HCT116 (cell line): ENCODE results near the gene UTP11. TPM values are rescaled to one million over a fixed set of nuclear protein-coding genes. Genes with fewer than 3 reads are reported as not detected.

Experiments used
- ATAC-seq: fragments of 200-7000 bp; cut with Tn5 transposase; 2 replicates; pipeline ENCODE4 v1.9.1; 2020; ENCODE audit warnings: mild to moderate bottlenecking, moderate library complexity
- BruUV-seq: library from RNA; stranded (reverse); fragments of 400-500 nt; replicated peaks from 2 replicates; lab custom pipeline; 2021; lab: Mats Ljungman, UMichigan
- CTCF ChIA-PET: fragments of 300-600 bp; sonication (Branson Sonifier 250); formaldehyde crosslinking; loops from one replicate; lab custom pipeline; 2021; ENCODE audit warnings: antibody characterized with exemption; lab: Charles Lee
- POLR2A ChIA-PET: fragments of 300-600, 350-600 bp; sonication (Branson Sonifier 250); formaldehyde crosslinking; loops from one replicate; lab custom pipeline; 2021; ENCODE audit warnings: antibody characterized with exemption; lab: Charles Lee
- RAD21 ChIA-PET, 2 experiments: fragments of 300-600 bp; sonication (Branson Sonifier 250); formaldehyde crosslinking; loops; one replicate each; lab custom pipeline; 2023; ENCODE audit warnings: low total read pairs in 2 of 2; ENCODE audit not compliant: uncharacterized antibody in 2 of 2, unreplicated experiment in 2 of 2, low non-redundant PET in 1 of 2; lab: Charles Lee
- DNase-seq: peaks from one replicate; pipeline ENCODE4 v3.0.0-alpha.2; 2010; ENCODE audit warnings: low read depth, low spot score
- H2AFZ ChIP-seq: fragments of 200-600 bp; shearing (Covaris generic), sonication (generic); 2 replicates; pipeline ENCODE4 v1.6.1; 2017; ENCODE audit warnings: low read depth, mixed run types, mixed read lengths, antibody characterized with exemption, low read length; ENCODE audit not compliant: poor library complexity, severe bottlenecking
- H3K27ac ChIP-seq: 2 replicates; pipeline ENCODE4 v1.5.1; 2012; ENCODE audit warnings: low read depth, low read length
- H3K27me3 ChIP-seq: fragments of 200-600 bp; sonication (generic); 2 replicates; pipeline ENCODE4 v1.6.1; 2016; ENCODE audit warnings: mixed run types, low read length, mixed read lengths; ENCODE audit not compliant: insufficient read depth
- H3K36me3 ChIP-seq, 2 experiments: fragments of 200-500 bp in 1 of 2; fragments of 200-600 bp in 1 of 2; sonication (Bioruptor generic) in 1 of 2; sonication (generic) in 1 of 2; 2 replicates each; pipeline versions ENCODE4 v1.5.1 to v1.6.1; 2014 to 2016; ENCODE audit warnings: low read length in 2 of 2, inconsistent platforms in 1 of 2, mixed read lengths in 1 of 2, mixed run types in 1 of 2; ENCODE audit not compliant: insufficient read depth in 2 of 2, control insufficient read depth in 1 of 2
- H3K4me1 ChIP-seq, 2 experiments: fragments of 200-600 bp in 1 of 2; sonication (generic) in 1 of 2; 2 replicates each; pipeline versions ENCODE4 v1.5.1 to v1.6.1; 2012 to 2017; ENCODE audit warnings: low read length in 2 of 2, inconsistent platforms in 1 of 2, mild to moderate bottlenecking in 1 of 2, mixed read lengths in 1 of 2, mixed run types in 1 of 2, moderate library complexity in 1 of 2; ENCODE audit not compliant: insufficient read depth in 2 of 2, control insufficient read depth in 1 of 2
- H3K4me2 ChIP-seq: fragments of 200-600 bp; sonication (generic); 2 replicates; pipeline ENCODE4 v1.6.1; 2017; ENCODE audit warnings: mixed run types, low read length, mixed read lengths
- H3K4me3 ChIP-seq, 2 experiments: fragments of 200-600 bp in 1 of 2; sonication (generic) in 1 of 2; replicated peaks in 1 of 2; 2 replicates each; pipeline ENCODE4 v1.5.1; 2011 to 2016; ENCODE audit warnings: low read length in 2 of 2, control low read depth in 1 of 2, low read depth in 1 of 2, mild to moderate bottlenecking in 1 of 2, mixed read lengths in 1 of 2, mixed run types in 1 of 2
- H3K79me2 ChIP-seq: fragments of 200-600 bp; sonication (generic); 2 replicates; pipeline ENCODE4 v1.6.1; 2017; ENCODE audit warnings: mild to moderate bottlenecking, mixed run types, low read length, moderate library complexity, mixed read lengths; ENCODE audit not compliant: insufficient read depth
- H3K9ac ChIP-seq: fragments of 200-600 bp; sonication (generic); 2 replicates; pipeline ENCODE4 v1.6.1; 2016; ENCODE audit warnings: low read length, mixed read lengths
- H3K9me2 ChIP-seq: fragments of 200-600 bp; sonication (generic), shearing (Covaris generic); 2 replicates; pipeline ENCODE4 v1.6.1; 2017; ENCODE audit warnings: mixed run types, mild to moderate bottlenecking, moderate library complexity; ENCODE audit not compliant: insufficient read depth
- H3K9me3 ChIP-seq, 2 experiments: fragments of 200-500 bp in 1 of 2; fragments of 200-600 bp in 1 of 2; sonication (Bioruptor generic) in 1 of 2; sonication (generic) in 1 of 2; 2 replicates each; pipeline ENCODE4 v1.6.1; 2014 to 2017; ENCODE audit warnings: low read length in 2 of 2, mixed read lengths in 2 of 2, inconsistent platforms in 1 of 2, low read depth in 1 of 2, mild to moderate bottlenecking in 1 of 2, mixed run types in 1 of 2, moderate library complexity in 1 of 2; ENCODE audit not compliant: control insufficient read depth in 1 of 2, insufficient read depth in 1 of 2
- H4K20me1 ChIP-seq: fragments of 200-600 bp; sonication (generic), shearing (Covaris generic); 2 replicates; pipeline ENCODE4 v1.6.1; 2017; ENCODE audit warnings: mixed run types, mild to moderate bottlenecking, moderate library complexity; ENCODE audit not compliant: insufficient read depth
- ATF3 ChIP-seq: IDR thresholded peaks from 2 replicates; pipeline ENCODE4 v1.6.1; 2012
- CBX3 ChIP-seq: IDR thresholded peaks from 2 replicates; pipeline ENCODE4 v1.6.1; 2012; ENCODE audit warnings: low read depth
- CTCF ChIP-seq, 3 experiments: fragments of 200-600 bp in 1 of 3; sonication (generic) in 1 of 3; IDR thresholded peaks in 2 of 3; conservative IDR thresholded peaks in 1 of 3; 2 replicates each; pipeline ENCODE4 v1.5.1; 2012 to 2017; ENCODE audit warnings: low read depth in 2 of 3, low read length in 2 of 3, antibody characterized with exemption in 1 of 3, borderline replicate concordance in 1 of 3, control low read depth in 1 of 3, mild to moderate bottlenecking in 1 of 3, mixed read lengths in 1 of 3, mixed run types in 1 of 3, moderate library complexity in 1 of 3; ENCODE audit not compliant: insufficient read depth in 1 of 3
- EGR1 ChIP-seq: IDR thresholded peaks from 2 replicates; pipeline ENCODE4 v1.6.1; 2012; ENCODE audit warnings: low read depth
- ELF1 ChIP-seq: IDR thresholded peaks from 2 replicates; pipeline ENCODE4 v1.6.1; 2012; ENCODE audit warnings: low read depth, borderline replicate concordance
- EZH2 ChIP-seq: fragments of 200-600 bp; sonication (generic); IDR thresholded peaks from 2 replicates; pipeline ENCODE4 v1.6.1; 2017; ENCODE audit warnings: antibody characterized with exemption, mixed run types
- EZH2phosphoT487 ChIP-seq: fragments of 200-600 bp; IDR thresholded peaks from 2 replicates; pipeline ENCODE4 v1.6.1; 2018; ENCODE audit warnings: antibody characterized with exemption, borderline replicate concordance
- JUND ChIP-seq: IDR thresholded peaks from 2 replicates; pipeline ENCODE4 v1.6.1; 2012
- MAX ChIP-seq: IDR thresholded peaks from 2 replicates; pipeline ENCODE4 v1.6.1; 2012
- POLR2A ChIP-seq: IDR thresholded peaks from 2 replicates; pipeline ENCODE4 v1.7.0; 2011; ENCODE audit warnings: borderline replicate concordance; ENCODE audit not compliant: insufficient read depth, insufficient read length; ENCODE audit errors: extremely low read depth
- POLR2AphosphoS5 ChIP-seq: IDR thresholded peaks from 2 replicates; pipeline ENCODE4 v1.6.1; 2011; ENCODE audit warnings: mild to moderate bottlenecking, low read depth, low read length, moderate library complexity
- REST ChIP-seq: IDR thresholded peaks from 2 replicates; pipeline ENCODE4 v1.6.1; 2012; ENCODE audit warnings: low read depth
- SP1 ChIP-seq: IDR thresholded peaks from 2 replicates; pipeline ENCODE4 v1.6.1; 2012; ENCODE audit warnings: low read depth
- SRF ChIP-seq: IDR thresholded peaks from 2 replicates; pipeline ENCODE4 v1.6.1; 2012; ENCODE audit warnings: low read depth
- TCF7L2 ChIP-seq: IDR thresholded peaks from 2 replicates; pipeline ENCODE4 v1.7.0; 2011; ENCODE audit warnings: borderline replicate concordance, inconsistent platforms; ENCODE audit not compliant: insufficient read depth, insufficient read length; ENCODE audit errors: extremely low read depth
- YY1 ChIP-seq: IDR thresholded peaks from 2 replicates; pipeline ENCODE4 v1.6.1; 2011; ENCODE audit warnings: low read length, low read depth, moderate library complexity, mild to moderate bottlenecking; ENCODE audit not compliant: insufficient replicate concordance; ENCODE audit errors: extremely low read depth
- ZBTB33 ChIP-seq: IDR thresholded peaks from 2 replicates; pipeline ENCODE4 v1.6.1; 2011; ENCODE audit warnings: mild to moderate bottlenecking, low read length, moderate library complexity; ENCODE audit not compliant: insufficient replicate concordance; ENCODE audit errors: extremely low read depth
- ZFX ChIP-seq: fragments of 450-650 bp; IDR thresholded peaks from 2 replicates; pipeline ENCODE4 v1.6.1; 2017
- ZNF274 ChIP-seq: fragments of 200-500 bp; sonication (Bioruptor generic); IDR thresholded peaks from 2 replicates; pipeline ENCODE4 v1.6.1; 2014; ENCODE audit warnings: mild to moderate bottlenecking, low read depth, low read length, inconsistent platforms
- intact Hi-C: fragments of 100-400 bp; cut with micrococcal nuclease; formaldehyde crosslinking; loops from 2 replicates; pipeline ENCODE4 v1.10.0; 2022
- total RNA-seq: library from RNA; stranded (reverse); gene quantifications from one replicate; pipeline ENCODE4 v1.2.1, GENCODE V29; 2021; ENCODE audit not compliant: unreplicated experiment

The UTP11 gene
- total RNA-seq, 1 experiment from 2014 or later: 47.5 TPM

GRCh38 chr1:37965301-37965700, 47.2 kb upstream of the UTP11 start:
- POLR2A ChIA-PET: no interaction called here

More at GRCh38 chr1:37965301-37965700, 47.2 kb upstream of the UTP11 start:
- no peak overlapping the region for H3K4me2 ChIP-seq
- intact Hi-C loops: no loop called here
- no peak overlapping the region for H3K9ac ChIP-seq
- TF ChIP-seq YY1 (no peak), TCF7L2 (no peak), CBX3 (no peak), REST (no peak), SRF (no peak), ATF3 (no peak), ZFX (no peak), ZNF274 (no peak), EGR1 (no peak), JUND (no peak), POLR2A (no peak), MAX (no peak), CTCF (IDR thresholded peaks at IDR 0.05 in 2 of 3, conservative IDR thresholded peaks at IDR 0.05 in 1 of 3; ENCODE audit: borderline replicate concordance in 1 of 3, insufficient read depth in 1 of 3, low read depth in 2 of 3, low read length in 2 of 3) (no peak), POLR2AphosphoS5 (no peak), EZH2 (no peak), ELF1 (no peak), EZH2phosphoT487 (no peak), ZBTB33 (no peak), SP1 (no peak)
- no peaks in the 10 kb centered on the region for H3K27me3 ChIP-seq
- no peak for DNase-seq
- H3K9me2 ChIP-seq: no peaks in the 10 kb centered on the region
- no peak overlapping the region for H3K27ac ChIP-seq
- no TSS peak for BruUV-seq
- H2AFZ ChIP-seq: no peak overlapping the region
- no peak for ATAC-seq
- RAD21 ChIA-PET: no interaction called here
- no peak overlapping the region for H3K4me3 ChIP-seq
- peaks cover 2% of the 10 kb centered on the region; the same call in 1 of the 2 replicates for H3K79me2 ChIP-seq
- no peaks in the 10 kb centered on the region for H3K4me1 ChIP-seq
- peaks cover 26 to 37% of the 10 kb centered on the region in 2 experiments for H3K36me3 ChIP-seq
- 0 out of 2 replicates have a peak, but pooled peaks cover 3% of the 10 kb centered on the region for H4K20me1 ChIP-seq
- CTCF ChIA-PET: no interaction called here
- H3K9me3 ChIP-seq: no peaks in the 10 kb centered on the region
